ENCODE measurements around the gene TNRC6C.

TNRC6C gene

GRCh38 chr17:78105551-78105950 lies 147.0 kb downstream of the TNRC6C start:
- H3K4me3 ChIP-seq (ENCODE audit: low read depth, low read length): no peak overlapping the region
- DNase-seq (ENCODE audit: low read depth): no peak
- in situ Hi-C loops (cut with HindIII; ENCODE audit: low sequenced_read_pairs): no loop called here
- TF ChIP-seq, protein P1, sequence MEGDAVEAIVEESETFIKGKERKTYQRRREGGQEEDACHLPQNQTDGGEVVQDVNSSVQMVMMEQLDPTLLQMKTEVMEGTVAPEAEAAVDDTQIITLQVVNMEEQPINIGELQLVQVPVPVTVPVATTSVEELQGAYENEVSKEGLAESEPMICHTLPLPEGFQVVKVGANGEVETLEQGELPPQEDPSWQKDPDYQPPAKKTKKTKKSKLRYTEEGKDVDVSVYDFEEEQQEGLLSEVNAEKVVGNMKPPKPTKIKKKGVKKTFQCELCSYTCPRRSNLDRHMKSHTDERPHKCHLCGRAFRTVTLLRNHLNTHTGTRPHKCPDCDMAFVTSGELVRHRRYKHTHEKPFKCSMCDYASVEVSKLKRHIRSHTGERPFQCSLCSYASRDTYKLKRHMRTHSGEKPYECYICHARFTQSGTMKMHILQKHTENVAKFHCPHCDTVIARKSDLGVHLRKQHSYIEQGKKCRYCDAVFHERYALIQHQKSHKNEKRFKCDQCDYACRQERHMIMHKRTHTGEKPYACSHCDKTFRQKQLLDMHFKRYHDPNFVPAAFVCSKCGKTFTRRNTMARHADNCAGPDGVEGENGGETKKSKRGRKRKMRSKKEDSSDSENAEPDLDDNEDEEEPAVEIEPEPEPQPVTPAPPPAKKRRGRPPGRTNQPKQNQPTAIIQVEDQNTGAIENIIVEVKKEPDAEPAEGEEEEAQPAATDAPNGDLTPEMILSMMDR (IDR thresholded peaks at IDR 0.05; ENCODE audit: low read depth, low read length, missing control alignments): no peak

DNA sequence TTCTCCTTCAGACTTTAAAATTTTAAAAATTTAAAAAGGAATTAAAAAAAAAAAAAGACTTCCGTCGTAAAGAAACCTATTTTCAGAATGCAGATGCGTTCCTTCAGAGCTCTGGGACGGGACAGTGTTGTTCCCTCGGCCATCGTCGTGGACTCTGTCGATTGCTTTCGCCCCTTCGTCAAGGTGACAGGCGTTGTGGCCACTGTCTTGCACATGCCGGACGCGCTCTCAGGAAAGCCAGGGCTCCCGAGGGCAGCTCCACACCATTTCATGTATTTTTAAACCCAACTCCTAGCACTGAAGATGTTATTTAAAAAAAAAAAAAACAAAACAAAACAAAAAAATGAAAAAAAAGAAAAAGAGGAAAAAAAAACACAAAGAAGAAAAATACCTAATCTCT lies 147.7 kb downstream of the TNRC6C start:
- in situ Hi-C loops (cut with HindIII; ENCODE audit: low sequenced_read_pairs): no loop called here
- no peak overlapping the region for H3K4me3 ChIP-seq (ENCODE audit: low read depth, low read length)
- DNase-seq (ENCODE audit: low read depth): no peak
- TF ChIP-seq, protein P1 (IDR thresholded peaks at IDR 0.05; ENCODE audit: low read depth, low read length, missing control alignments): no peak

- in situ Hi-C loops (cut with HindIII; ENCODE audit: low sequenced_read_pairs): no loop called here
- TF ChIP-seq, protein P1 (IDR thresholded peaks at IDR 0.05; ENCODE audit: low read depth, low read length, missing control alignments): no peak
- H3K4me3 ChIP-seq (ENCODE audit: low read depth, low read length): no peak overlapping the region
- DNase-seq (ENCODE audit: low read depth): no peak
Observed at GRCh38 chr17:78107457-78107856, 149.0 kb downstream of the TNRC6C start.

DNA sequence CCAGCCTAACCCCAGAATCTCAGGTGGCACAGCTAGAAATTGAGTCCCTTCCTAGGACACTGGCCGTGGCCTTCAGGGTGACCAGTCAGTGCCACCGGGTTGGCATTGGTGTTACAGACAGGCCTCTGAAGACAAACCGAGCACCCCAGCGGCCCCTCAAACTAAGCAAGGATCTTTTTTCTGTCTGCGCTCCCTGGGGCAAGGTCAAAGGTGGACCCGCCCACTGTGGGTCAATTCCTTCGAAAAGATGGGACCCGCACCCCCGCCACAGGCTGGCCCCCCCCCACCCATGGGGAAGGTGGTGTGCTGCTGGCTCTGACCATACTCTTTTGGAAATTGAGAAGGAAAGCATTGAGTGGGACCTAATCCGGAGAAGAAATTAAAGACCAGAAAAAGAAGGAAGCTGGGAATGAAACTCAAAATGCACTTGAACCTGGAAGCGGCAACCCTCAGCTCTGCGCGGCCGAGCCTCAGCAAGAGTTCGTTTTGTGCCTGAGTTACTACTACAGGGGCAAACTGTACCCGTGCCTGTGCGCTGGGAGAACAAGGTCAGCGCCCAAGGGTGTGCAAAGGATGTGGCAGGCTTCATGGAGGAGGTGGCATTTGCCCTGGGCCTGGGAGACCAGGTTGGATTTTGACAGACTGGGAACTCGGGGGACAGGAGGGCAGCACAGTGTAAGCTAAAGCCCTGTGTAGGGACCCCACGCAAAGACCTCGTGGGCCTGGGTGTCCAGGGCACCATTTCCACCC lies 149.6 kb downstream of the TNRC6C start:
- TF ChIP-seq, protein P1 (IDR thresholded peaks at IDR 0.05; ENCODE audit: low read depth, low read length, missing control alignments): no peak
- H3K4me3 ChIP-seq (ENCODE audit: low read depth, low read length): no peak overlapping the region
- DNase-seq (ENCODE audit: low read depth): no peak
- in situ Hi-C loops (cut with HindIII; ENCODE audit: low sequenced_read_pairs): no loop called here

GRCh38 chr17:78108726-78109488 lies 150.4 kb downstream of the TNRC6C start:
- H3K4me3 ChIP-seq (ENCODE audit: low read depth, low read length): no peak overlapping the region
- no peak for DNase-seq (ENCODE audit: low read depth)
- in situ Hi-C loops (cut with HindIII; ENCODE audit: low sequenced_read_pairs): no loop called here
- TF ChIP-seq, protein P1 (IDR thresholded peaks at IDR 0.05; ENCODE audit: low read depth, low read length, missing control alignments): no peak

DNA sequence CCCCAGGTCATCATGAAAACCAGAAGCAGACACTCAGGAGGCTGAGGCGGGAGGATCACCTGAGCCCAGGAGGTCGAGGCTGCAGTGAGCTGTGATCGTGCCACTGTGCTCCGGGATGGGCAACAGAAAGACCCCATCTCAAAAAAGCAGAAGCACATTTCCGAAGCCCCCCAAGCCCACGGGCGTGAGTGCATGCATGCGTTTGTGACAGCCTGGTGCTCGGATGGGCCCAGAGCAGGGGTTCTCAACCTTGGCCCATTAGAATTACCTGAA lies 150.9 kb downstream of the TNRC6C start:
- no peak overlapping the region for H3K4me3 ChIP-seq (ENCODE audit: low read depth, low read length)
- in situ Hi-C loops (cut with HindIII; ENCODE audit: low sequenced_read_pairs): no loop called here
- DNase-seq (ENCODE audit: low read depth): no peak
- TF ChIP-seq, protein P1 (IDR thresholded peaks at IDR 0.05; ENCODE audit: low read depth, low read length, missing control alignments): no peak
